ENCODE data around the gene VWA3A.
"Not testable (repeated sequence)": the region's sequence is repeated elsewhere in the genome, so short reads cannot be mapped to it uniquely, and the experiment has no call there.

The VWA3A gene

DNA sequence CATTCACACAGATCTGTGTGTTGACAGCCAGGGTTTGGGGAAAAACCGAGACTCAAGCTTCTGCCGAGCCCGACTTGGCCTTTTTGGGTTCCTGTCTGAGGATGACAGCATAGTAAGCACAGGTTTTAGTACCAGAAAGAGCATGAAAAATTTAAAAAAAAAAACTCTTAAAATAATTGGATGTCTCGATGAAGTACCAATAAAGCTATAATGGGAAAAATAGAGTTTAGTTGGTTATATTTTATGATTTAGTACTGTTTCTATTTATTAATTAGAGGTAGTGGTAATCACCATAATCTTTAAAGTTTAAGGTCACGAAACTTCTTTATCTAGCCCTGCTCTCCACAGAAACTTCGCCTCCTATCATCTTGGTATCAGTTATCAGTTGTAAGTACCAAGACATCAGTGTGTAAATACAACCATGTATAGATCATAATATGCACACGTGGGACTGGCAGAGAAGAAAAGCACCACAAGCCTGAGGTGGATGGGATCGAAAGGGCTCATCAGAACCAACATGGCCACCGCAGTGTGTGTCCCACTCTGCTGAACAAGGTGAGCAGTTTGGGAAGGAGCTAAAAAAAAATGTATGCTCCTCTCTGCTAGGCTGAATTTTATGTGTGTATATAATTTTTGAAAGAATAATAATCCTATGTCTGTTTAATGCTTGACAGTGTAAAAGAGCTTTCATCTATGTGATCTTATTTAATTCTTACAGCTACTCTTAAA lies 99.4 kb downstream of the VWA3A start:
- DNase-seq (ENCODE audit: insufficient read length, low spot score), result no peak
- TF ChIP-seq, protein P1, sequence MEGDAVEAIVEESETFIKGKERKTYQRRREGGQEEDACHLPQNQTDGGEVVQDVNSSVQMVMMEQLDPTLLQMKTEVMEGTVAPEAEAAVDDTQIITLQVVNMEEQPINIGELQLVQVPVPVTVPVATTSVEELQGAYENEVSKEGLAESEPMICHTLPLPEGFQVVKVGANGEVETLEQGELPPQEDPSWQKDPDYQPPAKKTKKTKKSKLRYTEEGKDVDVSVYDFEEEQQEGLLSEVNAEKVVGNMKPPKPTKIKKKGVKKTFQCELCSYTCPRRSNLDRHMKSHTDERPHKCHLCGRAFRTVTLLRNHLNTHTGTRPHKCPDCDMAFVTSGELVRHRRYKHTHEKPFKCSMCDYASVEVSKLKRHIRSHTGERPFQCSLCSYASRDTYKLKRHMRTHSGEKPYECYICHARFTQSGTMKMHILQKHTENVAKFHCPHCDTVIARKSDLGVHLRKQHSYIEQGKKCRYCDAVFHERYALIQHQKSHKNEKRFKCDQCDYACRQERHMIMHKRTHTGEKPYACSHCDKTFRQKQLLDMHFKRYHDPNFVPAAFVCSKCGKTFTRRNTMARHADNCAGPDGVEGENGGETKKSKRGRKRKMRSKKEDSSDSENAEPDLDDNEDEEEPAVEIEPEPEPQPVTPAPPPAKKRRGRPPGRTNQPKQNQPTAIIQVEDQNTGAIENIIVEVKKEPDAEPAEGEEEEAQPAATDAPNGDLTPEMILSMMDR (IDR thresholded peaks at IDR 0.05; ENCODE audit: insufficient read depth, missing control alignments), result no peak
- no peak for FAIRE-seq

DNA sequence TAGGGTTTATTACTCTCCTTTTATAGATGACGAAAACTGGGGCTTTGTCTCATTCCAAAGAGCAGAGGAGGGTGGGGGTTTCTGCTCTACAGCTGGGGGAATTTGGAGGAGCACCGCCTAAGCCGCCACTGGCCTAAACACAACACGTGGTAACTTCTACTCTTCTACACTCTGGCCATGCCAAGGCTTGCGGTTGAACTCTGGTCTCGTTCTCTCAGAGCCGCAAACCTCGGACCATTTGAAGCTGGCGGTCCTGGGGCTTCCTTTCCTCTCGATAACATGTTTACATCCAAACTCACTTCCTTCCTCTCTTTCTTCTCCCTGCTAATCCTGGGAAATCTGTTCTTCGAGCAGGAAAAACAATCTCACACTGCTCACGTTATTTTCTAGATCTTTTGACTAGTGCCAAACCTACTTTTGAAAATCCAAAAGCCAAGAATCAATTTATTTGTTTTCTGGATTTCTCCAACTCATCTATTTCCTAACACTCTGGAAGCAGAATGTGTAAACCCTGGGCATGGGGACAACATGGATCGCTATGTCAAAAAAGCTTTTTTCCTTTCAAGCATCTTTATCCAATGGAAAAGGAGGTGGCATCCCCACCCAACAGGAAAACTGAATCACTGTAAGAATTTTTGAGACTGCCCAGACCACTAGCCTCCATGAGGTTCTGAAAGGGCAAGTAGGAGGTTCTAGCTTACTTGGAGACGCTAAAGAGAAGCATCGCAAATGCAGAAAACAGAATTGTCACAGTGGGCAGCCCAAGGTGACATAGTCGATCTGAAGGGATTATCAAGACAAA lies 100.1 kb downstream of the VWA3A start:
- FAIRE-seq, result no peak
- DNase-seq (ENCODE audit: insufficient read length, low spot score), result no peak
- TF ChIP-seq, protein P1 (IDR thresholded peaks at IDR 0.05; ENCODE audit: insufficient read depth, missing control alignments), result no peak

DNA sequence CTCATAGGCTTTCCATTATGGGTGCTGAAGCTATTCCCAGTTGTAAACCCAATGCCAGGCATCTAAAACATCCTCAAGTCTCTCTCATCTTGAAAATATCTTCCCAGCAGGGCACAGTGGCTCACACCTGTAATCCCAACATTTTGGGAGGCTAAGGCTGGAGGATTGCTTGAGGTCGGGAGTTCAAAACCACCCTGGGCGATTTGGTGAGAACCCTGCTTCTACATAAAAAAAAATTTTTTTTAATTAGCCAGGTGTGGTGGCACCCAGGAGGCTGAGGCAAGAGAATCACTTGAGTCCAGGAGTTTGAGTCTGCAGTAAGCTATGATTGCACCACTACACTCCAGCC lies 100.7 kb downstream of the VWA3A start:
- TF ChIP-seq, protein P1 (IDR thresholded peaks at IDR 0.05; ENCODE audit: insufficient read depth, missing control alignments), result no peak
- DNase-seq (ENCODE audit: insufficient read length, low spot score) (no peak), FAIRE-seq (no peak)

DNA sequence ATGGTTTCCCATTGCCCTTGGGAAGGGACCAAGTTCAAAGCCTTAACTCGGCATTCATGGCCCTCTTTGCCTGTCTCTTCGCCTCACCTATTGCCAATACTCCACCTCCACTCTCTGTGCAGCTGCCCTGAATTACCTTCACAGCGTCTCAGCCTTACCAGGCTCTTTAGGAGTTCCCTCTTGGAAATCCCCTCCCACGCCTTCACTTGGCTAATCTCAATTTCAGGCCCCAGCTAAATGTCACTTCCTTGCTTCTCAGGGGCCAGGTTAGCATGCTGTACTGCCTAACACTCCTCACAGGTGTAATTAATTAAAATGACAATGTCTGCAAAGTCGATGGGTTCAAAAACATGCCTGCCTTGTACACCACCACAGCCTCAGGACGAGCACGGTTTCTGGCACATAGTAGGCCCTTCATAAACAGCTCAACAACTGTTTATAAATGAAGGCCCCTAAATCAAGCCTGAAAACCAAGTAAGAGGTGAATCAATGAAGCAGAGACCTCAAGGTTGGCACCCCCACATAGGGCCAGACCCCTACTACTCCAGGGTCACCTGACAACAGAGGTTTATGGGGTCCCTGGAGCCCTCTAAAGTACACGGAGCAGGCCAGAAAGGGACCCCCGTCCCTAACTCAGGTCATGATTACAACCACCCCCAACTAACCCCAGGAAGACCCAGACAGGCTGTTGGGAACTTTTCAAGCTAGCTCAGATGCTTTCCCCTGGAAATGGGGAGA lies 102.5 kb downstream of the VWA3A start:
- FAIRE-seq (no peak), DNase-seq (ENCODE audit: insufficient read length, low spot score) (no peak)
- TF ChIP-seq, protein P1 (IDR thresholded peaks at IDR 0.05; ENCODE audit: insufficient read depth, missing control alignments), result no peak

DNA sequence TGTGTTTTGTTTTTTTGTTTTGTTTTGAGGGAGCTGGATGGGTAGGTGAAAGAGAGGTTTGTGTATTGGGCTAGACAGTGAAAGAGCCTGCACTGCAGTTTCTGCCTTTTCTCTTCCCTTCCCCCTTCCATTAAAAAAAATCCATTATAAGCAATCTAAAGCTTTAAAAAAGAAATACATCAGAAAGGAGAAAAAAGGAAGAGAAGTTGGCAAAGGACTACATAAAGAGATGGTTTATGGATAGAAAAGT lies 103.0 kb downstream of the VWA3A start:
- no peak for FAIRE-seq
- DNase-seq (ENCODE audit: insufficient read length, low spot score), result no peak

DNA sequence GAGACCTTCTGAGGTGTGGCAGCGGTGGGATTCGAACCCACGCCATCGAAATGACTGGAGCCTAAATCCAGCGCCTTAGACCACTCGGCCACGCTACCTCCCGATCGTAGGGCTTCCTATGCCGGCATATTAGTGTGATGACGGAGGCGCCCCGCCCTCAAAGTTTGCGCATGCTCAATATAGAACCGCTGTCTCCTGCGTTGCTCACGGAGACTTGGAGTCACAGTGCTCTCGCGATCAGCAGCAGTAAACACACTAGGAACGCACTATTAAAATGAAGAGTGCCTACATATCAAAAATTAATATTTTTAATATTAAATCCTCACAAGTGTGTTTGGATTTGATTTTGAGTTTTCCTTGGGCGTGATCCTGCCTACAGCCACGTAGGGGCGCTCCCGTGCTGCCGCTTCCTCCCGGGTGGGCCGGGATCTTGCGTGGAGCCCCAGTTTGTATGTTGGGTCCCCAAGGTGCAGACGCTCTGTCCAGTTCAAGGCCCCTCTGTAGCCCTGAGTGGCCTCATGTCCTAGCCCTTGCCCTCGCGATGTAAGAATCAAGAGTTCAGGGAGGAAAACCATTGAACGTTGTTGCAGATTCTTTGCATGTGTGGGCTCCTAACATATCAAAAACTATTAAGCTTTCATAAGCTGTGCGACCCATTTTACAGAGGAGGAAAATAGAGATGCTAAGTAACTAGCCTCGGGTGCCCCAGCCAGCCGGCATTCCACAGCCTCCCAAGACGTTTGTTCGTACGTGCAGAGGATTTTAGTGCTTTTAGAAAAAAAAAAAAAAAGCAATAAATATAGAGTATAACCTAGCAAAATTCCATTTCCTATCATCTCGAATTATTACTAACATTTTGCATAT lies 103.6 kb downstream of the VWA3A start:
- TF ChIP-seq, protein P1 (IDR thresholded peaks at IDR 0.05; ENCODE audit: insufficient read depth, missing control alignments), result peak; percentile 80
- DNase-seq (ENCODE audit: insufficient read length, low spot score) (no peak), FAIRE-seq (no peak)

More for the DNA sequence above, 103.0 kb downstream of the VWA3A start:
- TF ChIP-seq, protein P1 (IDR thresholded peaks at IDR 0.05; ENCODE audit: insufficient read depth, missing control alignments), result no peak

DNA sequence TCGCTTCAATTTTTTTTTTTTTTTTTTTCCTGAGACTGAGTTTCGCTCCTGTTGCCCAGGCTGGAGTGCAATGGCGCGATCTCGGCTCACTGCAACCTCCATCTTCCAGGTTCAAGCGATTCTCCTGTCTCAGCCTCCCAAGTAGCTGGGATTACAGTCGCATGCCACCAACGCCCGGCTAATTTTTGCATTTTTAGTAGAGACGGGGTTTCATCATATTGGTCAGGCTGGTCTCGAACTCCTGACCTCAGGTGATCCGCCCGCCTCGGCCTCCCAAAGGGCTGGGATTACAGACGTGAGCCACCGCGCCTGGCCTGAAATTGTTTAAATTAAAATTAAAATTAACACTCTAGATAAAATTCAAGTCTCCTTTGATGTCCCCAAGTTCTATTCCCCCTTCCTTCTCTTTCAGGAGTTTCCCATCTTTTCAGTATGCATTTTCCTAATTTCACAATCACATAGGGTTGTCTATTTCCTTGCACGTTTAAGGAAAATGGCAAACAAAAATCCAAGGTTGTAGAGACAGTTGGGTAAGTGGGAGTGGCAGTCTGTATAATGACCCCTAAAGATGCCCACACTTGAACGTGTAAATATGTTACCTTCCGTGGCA lies 104.3 kb downstream of the VWA3A start:
- not testable (repeated sequence) for FAIRE-seq; DNase-seq (ENCODE audit: insufficient read length, low spot score)
